ENCODE data around the gene INSR. TPM values are rescaled to one million over a fixed set of nuclear protein-coding genes. Genes with fewer than 3 reads are reported as not detected.

The INSR gene
- total and polyA plus RNA-seq, 2 of the 8 experiments (the other 6 are each of a cell fraction or from before 2014, with no cell fraction given), result 13.1 to 48.7 TPM

DNA sequence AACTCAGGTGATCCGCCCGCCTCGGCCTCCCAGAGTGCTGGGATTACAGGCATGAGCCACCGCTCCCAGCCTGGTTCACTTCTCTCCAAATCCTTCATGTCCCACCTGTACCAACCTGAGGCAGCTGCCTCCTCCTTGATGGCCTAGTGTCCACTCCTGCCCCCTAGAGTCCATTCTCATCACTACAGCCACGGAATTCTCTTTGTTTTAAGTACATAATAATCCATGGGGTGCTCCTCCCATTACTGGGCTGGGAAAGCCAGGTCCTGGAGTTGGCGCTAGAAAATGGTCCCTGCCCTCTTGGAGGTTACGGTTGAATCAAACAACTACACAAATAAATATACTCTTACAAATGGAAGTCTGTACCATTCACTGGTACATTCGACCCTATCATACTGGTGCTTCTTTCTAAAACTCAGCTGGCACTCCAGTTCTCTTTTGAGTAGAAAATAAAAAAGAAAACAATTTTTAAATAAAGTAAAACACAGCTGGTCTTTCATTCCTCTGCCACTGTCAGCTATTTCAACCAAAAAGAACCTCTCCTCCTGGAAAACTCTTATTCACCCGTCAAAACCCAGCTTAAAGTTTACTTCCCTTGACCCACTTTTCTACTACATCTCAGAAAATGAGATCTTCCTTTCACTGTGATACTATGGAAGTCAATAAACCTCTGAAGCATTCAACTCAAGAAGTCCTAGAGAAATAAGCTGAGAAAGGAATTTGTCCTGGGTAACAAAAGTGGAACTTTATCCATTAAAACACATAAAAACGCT is 32.1 kb upstream of the INSR start (continued):
- TF ChIP-seq, protein P1, sequence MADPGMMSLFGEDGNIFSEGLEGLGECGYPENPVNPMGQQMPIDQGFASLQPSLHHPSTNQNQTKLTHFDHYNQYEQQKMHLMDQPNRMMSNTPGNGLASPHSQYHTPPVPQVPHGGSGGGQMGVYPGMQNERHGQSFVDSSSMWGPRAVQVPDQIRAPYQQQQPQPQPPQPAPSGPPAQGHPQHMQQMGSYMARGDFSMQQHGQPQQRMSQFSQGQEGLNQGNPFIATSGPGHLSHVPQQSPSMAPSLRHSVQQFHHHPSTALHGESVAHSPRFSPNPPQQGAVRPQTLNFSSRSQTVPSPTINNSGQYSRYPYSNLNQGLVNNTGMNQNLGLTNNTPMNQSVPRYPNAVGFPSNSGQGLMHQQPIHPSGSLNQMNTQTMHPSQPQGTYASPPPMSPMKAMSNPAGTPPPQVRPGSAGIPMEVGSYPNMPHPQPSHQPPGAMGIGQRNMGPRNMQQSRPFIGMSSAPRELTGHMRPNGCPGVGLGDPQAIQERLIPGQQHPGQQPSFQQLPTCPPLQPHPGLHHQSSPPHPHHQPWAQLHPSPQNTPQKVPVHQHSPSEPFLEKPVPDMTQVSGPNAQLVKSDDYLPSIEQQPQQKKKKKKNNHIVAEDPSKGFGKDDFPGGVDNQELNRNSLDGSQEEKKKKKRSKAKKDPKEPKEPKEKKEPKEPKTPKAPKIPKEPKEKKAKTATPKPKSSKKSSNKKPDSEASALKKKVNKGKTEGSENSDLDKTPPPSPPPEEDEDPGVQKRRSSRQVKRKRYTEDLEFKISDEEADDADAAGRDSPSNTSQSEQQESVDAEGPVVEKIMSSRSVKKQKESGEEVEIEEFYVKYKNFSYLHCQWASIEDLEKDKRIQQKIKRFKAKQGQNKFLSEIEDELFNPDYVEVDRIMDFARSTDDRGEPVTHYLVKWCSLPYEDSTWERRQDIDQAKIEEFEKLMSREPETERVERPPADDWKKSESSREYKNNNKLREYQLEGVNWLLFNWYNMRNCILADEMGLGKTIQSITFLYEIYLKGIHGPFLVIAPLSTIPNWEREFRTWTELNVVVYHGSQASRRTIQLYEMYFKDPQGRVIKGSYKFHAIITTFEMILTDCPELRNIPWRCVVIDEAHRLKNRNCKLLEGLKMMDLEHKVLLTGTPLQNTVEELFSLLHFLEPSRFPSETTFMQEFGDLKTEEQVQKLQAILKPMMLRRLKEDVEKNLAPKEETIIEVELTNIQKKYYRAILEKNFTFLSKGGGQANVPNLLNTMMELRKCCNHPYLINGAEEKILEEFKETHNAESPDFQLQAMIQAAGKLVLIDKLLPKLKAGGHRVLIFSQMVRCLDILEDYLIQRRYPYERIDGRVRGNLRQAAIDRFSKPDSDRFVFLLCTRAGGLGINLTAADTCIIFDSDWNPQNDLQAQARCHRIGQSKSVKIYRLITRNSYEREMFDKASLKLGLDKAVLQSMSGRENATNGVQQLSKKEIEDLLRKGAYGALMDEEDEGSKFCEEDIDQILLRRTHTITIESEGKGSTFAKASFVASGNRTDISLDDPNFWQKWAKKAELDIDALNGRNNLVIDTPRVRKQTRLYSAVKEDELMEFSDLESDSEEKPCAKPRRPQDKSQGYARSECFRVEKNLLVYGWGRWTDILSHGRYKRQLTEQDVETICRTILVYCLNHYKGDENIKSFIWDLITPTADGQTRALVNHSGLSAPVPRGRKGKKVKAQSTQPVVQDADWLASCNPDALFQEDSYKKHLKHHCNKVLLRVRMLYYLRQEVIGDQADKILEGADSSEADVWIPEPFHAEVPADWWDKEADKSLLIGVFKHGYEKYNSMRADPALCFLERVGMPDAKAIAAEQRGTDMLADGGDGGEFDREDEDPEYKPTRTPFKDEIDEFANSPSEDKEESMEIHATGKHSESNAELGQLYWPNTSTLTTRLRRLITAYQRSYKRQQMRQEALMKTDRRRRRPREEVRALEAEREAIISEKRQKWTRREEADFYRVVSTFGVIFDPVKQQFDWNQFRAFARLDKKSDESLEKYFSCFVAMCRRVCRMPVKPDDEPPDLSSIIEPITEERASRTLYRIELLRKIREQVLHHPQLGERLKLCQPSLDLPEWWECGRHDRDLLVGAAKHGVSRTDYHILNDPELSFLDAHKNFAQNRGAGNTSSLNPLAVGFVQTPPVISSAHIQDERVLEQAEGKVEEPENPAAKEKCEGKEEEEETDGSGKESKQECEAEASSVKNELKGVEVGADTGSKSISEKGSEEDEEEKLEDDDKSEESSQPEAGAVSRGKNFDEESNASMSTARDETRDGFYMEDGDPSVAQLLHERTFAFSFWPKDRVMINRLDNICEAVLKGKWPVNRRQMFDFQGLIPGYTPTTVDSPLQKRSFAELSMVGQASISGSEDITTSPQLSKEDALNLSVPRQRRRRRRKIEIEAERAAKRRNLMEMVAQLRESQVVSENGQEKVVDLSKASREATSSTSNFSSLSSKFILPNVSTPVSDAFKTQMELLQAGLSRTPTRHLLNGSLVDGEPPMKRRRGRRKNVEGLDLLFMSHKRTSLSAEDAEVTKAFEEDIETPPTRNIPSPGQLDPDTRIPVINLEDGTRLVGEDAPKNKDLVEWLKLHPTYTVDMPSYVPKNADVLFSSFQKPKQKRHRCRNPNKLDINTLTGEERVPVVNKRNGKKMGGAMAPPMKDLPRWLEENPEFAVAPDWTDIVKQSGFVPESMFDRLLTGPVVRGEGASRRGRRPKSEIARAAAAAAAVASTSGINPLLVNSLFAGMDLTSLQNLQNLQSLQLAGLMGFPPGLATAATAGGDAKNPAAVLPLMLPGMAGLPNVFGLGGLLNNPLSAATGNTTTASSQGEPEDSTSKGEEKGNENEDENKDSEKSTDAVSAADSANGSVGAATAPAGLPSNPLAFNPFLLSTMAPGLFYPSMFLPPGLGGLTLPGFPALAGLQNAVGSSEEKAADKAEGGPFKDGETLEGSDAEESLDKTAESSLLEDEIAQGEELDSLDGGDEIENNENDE (IDR thresholded peaks at IDR 0.05; ENCODE audit: insufficient replicate concordance, low read length), result no peak
- peak; percentile 67 to 73 for TF ChIP-seq RAD21 (IDR thresholded peaks at IDR 0.05 in 1 of 2, conservative IDR thresholded peaks at IDR 0.05 in 1 of 2; ENCODE audit: low read depth in 2 of 2, low read length in 2 of 2)
- TF ChIP-seq CHD2 (IDR thresholded peaks at IDR 0.05; ENCODE audit: low read length), result no peak
- no peak for TF ChIP-seq RXRA (IDR thresholded peaks at IDR 0.05; ENCODE audit: insufficient read depth, low read depth, low read length)
- TF ChIP-seq TEAD4 (IDR thresholded peaks at IDR 0.05; ENCODE audit: low read depth, low read length), result peak; percentile 42; the same call in 1 of the 2 replicates

Data from H1 (cell line).